Measurements from ENCODE around the gene FAM72A.
"Not testable (repeated sequence)": the region's sequence is repeated elsewhere in the genome, so short reads cannot be mapped to it uniquely, and the experiment has no call there.

DNA sequence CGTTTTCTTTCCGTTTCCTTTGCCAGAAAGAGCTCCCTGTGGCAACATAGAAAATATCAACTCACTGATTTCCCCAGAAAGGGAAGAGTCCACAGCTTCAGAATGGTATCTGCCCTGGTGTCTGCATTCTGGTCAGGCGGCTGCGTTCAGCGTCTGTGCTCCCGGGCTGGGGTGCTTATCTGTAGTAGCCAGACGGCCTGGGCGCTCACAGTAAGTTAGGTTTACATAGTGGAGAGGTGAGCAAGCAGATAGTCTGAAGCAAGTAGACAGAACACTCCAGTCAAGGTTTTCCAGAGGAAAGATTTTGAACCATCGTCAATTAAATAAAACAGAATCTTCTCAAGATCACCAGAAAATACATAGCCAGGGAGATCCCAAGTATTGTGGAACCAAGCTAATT, 29.4 kb upstream of the FAM72A start:
- TF ChIP-seq, protein P1, sequence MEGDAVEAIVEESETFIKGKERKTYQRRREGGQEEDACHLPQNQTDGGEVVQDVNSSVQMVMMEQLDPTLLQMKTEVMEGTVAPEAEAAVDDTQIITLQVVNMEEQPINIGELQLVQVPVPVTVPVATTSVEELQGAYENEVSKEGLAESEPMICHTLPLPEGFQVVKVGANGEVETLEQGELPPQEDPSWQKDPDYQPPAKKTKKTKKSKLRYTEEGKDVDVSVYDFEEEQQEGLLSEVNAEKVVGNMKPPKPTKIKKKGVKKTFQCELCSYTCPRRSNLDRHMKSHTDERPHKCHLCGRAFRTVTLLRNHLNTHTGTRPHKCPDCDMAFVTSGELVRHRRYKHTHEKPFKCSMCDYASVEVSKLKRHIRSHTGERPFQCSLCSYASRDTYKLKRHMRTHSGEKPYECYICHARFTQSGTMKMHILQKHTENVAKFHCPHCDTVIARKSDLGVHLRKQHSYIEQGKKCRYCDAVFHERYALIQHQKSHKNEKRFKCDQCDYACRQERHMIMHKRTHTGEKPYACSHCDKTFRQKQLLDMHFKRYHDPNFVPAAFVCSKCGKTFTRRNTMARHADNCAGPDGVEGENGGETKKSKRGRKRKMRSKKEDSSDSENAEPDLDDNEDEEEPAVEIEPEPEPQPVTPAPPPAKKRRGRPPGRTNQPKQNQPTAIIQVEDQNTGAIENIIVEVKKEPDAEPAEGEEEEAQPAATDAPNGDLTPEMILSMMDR (IDR thresholded peaks at IDR 0.05) = not testable (repeated sequence)
- not testable (repeated sequence) for TF ChIP-seq POLR2A (IDR thresholded peaks at IDR 0.05)
